RPMI7951 (cell line): Measurements from ENCODE around the gene TCF7. TPM values are rescaled to one million over a fixed set of nuclear protein-coding genes. Genes with fewer than 3 reads are reported as not detected.

Experiments used
- DNase-seq: peaks from one replicate; pipeline ENCODE4 v3.0.0-alpha.2; 2012; ENCODE audit warnings: low read depth
- total RNA-seq: library from RNA; depleted of rRNA; stranded (reverse); fragments of >200 nt; shearing (Covaris generic); gene quantifications from 2 replicates; pipeline ENCODE4 v1.2.3, GENCODE V29; 2014; rRNA removed

Gene TCF7
- total RNA-seq, 1 experiment from 2014 or later: 12.3 TPM

DNA sequence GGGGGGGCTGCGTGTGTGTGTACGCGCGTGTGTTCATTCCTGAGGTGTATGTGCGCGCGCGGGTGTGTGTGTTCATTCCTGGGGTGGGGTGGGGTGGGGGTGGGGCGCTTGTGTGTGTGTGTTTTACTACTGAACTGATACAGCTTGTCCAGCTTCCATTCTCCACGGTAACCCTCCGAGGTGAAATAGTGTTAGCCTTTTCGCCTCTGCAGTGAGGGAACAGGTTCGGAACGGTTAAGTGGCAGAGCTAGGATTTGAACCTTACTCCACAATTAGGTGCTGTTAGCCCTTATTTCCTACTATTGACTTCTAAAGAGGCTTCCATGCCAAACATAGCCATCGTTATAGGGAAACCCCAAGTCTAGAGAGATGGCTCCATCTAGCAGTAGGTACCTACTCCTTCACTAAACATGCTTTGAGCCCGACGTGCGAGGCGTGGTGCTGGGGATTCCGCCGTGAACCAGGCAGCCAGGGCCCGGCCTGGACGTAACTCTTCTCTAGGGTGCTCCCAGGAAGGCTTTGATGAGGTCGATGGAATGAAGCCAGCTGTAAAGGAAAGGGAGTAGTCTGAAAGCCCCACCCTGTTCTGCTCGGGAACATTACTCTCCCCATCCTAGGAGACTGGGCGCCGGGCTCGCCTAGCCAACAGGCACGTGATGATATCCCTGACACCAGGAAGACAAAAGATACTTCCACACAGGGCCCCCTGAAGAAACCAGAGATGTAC is 63.1 kb downstream of the TCF7 start:
- DNase-seq: peak; percentile 71

GRCh38 chr5:134178096-134178419 is 63.6 kb downstream of the TCF7 start:
- DNase-seq: no peak

GRCh38 chr5:134183481-134183880 is 69.0 kb downstream of the TCF7 start:
- DNase-seq: no peak

GRCh38 chr5:134184155-134185135 is 70.0 kb downstream of the TCF7 start:
- peak; percentile 54 for DNase-seq

DNA sequence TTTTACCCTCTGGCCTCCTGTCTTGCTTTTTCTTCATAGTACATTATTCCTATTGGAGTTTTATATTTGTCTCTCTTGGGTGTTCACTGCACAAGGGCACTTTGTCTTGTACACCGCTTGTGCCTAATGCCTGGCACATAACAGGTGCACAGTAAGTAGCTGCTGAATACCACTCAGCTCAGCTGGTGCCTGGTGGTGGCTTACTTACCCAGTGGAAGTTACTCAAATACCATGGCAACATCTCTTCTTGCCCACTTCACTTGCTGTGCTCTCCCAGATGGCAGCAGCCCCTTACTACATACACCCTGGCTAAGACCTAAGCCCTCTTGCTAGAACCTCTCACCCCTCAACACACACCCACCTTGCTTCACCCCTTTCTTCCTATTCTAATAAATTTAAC is 73.6 kb downstream of the TCF7 start:
- no peak for DNase-seq

DNA sequence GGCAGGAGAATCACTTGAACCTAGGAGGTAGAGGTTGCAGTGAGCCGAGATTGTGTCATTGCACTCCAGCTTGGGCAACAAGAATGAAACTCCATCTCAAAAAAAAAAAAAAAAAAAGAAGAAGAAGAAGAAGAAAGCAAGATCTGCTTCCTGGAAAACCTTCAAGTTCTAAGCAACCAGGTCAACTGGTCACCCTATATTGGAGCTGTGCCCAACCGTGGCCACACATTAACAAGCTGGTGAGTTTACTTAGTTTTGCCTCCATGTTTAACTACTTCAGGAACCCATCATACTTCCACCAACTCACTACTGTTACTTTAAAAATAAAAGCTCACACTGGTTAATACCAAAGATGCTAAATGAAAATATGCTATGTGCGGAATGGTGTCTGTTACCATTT is 74.5 kb downstream of the TCF7 start:
- no peak for DNase-seq

- DNase-seq: no peak
Measured at GRCh38 chr5:134195666-134196065, 81.2 kb downstream of the TCF7 start.

Other genes starting within 250 kb of the TCF7 start
- 213 and 256 TPM in 2 replicates for gene C5orf15, start 146.1 kb upstream of the TCF7 start, total RNA-seq
- gene VDAC1, start 109.7 kb upstream of the TCF7 start, total RNA-seq: 387 and 419 TPM in 2 replicates
- 357 and 366 TPM in 2 replicates for gene SKP1, start 62.3 kb downstream of the TCF7 start, total RNA-seq
- 58.8 and 92.3 TPM in 2 replicates for gene PPP2CA, start 111.4 kb downstream of the TCF7 start, total RNA-seq